Kidney epithelial cell (primary cell): ENCODE measurements around the gene SSR4. TPM values are rescaled to one million over a fixed set of nuclear protein-coding genes. Genes with fewer than 3 reads are reported as not detected.

Experiments used
- DNase-seq: peaks from one replicate; pipeline ENCODE4 v3.0.0-alpha.2; 2010; ENCODE audit warnings: low read depth
- H3K27me3 ChIP-seq: 2 replicates; pipeline ENCODE4 v1.6.0; 2011; ENCODE audit warnings: low read length; ENCODE audit not compliant: control insufficient read depth, insufficient read depth
- H3K36me3 ChIP-seq: 2 replicates; pipeline ENCODE4 v1.5.1; 2011; ENCODE audit warnings: low read length; ENCODE audit not compliant: control insufficient read depth, insufficient read depth
- H3K4me3 ChIP-seq: 2 replicates; pipeline ENCODE4 v1.5.1; 2011; ENCODE audit warnings: low read depth, mild to moderate bottlenecking, control low read depth, low read length
- total RNA-seq: library from RNA; depleted of rRNA; stranded (reverse); fragments of >200 nt; gene quantifications from 2 replicates; pipeline ENCODE4 v1.2.3, GENCODE V29; 2015
- TF ChIP-seq, protein P1 (sequence below): IDR thresholded peaks from 2 replicates; pipeline ENCODE4 v1.5.1; 2011; ENCODE audit warnings: mild to moderate bottlenecking, moderate library complexity, low read length, control low read depth, inconsistent platforms; ENCODE audit not compliant: insufficient read depth, poor library complexity, severe bottlenecking

SSR4 gene
- total RNA-seq, 1 donor from 2014 or later: 300 TPM

DNA sequence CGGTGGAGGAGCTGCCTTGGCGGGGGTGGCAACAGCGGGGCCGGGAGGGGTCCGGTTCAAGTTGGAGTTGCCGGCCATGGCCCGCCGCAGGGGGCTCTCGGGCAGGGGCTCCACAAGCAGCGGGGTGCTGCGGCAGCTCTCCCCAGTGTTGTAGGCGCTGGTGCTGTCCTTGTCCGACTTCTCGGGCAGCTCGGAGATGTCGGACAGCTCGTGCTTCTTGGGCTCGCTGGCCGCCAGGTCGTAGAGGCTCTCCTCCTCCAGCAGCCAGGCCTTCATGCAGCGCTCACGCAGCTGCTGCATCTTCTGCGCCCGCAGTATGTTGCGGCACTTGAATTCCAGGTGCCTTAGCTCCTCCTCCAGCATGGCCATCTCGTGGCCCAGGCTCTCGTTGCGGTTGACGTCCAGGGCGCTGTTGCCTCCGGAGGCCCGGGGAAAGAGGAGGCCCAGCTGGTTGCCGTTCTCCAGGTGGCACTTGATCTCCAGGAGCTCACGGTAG is 9.7 kb downstream of the SSR4 start:
- no peaks in the 10 kb centered on the region for H3K36me3 ChIP-seq
- DNase-seq: no peak
- TF ChIP-seq, protein P1, sequence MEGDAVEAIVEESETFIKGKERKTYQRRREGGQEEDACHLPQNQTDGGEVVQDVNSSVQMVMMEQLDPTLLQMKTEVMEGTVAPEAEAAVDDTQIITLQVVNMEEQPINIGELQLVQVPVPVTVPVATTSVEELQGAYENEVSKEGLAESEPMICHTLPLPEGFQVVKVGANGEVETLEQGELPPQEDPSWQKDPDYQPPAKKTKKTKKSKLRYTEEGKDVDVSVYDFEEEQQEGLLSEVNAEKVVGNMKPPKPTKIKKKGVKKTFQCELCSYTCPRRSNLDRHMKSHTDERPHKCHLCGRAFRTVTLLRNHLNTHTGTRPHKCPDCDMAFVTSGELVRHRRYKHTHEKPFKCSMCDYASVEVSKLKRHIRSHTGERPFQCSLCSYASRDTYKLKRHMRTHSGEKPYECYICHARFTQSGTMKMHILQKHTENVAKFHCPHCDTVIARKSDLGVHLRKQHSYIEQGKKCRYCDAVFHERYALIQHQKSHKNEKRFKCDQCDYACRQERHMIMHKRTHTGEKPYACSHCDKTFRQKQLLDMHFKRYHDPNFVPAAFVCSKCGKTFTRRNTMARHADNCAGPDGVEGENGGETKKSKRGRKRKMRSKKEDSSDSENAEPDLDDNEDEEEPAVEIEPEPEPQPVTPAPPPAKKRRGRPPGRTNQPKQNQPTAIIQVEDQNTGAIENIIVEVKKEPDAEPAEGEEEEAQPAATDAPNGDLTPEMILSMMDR: no peak
- no peaks in the 10 kb centered on the region for H3K27me3 ChIP-seq
- no peak overlapping the region for H3K4me3 ChIP-seq

DNA sequence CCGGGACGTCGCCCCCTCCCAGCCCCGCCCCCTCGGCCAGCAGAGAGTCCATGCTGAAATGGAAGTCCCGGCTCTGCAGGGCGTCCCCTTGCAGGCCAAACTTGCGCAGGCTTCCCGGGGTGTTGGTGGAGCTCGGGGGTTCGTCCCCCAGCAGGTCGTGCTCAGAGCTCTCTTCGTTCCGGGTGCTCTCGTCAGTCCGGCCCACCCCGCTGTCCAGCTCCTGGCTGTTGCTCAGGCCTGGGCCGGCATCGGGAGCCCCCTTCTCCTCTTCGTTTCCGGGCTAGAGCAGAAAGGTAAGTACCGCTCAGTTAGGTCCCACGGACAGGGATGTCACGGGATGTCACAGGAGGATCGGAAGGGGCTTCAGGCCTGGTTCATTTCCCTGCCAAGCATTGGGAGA is 10.2 kb downstream of the SSR4 start:
- no peaks in the 10 kb centered on the region for H3K36me3 ChIP-seq
- no peak overlapping the region for H3K4me3 ChIP-seq
- DNase-seq: no peak
- H3K27me3 ChIP-seq: no peaks in the 10 kb centered on the region
- TF ChIP-seq, protein P1: no peak

DNA sequence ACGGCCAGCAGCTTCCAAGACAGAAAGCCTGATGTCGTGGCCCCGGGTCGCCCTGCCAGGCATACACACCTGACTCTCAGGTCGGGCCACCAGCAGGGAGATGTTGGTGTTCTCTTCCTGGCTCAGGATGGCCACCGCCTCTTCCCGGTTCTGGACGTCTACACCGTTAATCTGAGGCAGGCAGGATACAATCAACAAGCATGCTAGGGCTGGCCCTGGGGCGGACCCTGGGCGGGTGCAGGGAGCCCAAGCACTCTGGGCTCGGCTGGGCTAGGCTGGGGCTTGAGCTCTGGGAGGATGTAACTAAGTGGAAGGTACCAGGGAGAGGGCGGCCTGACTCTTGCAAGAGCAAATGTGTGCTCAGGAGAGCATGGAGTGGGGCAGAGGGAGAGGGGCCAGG is 11.0 kb downstream of the SSR4 start:
- TF ChIP-seq, protein P1: no peak
- Histone ChIP-seq H3K4me3 (no peak overlapping the region), H3K27me3 (no peaks in the 10 kb centered on the region), H3K36me3 (no peaks in the 10 kb centered on the region)
- no peak for DNase-seq

DNA sequence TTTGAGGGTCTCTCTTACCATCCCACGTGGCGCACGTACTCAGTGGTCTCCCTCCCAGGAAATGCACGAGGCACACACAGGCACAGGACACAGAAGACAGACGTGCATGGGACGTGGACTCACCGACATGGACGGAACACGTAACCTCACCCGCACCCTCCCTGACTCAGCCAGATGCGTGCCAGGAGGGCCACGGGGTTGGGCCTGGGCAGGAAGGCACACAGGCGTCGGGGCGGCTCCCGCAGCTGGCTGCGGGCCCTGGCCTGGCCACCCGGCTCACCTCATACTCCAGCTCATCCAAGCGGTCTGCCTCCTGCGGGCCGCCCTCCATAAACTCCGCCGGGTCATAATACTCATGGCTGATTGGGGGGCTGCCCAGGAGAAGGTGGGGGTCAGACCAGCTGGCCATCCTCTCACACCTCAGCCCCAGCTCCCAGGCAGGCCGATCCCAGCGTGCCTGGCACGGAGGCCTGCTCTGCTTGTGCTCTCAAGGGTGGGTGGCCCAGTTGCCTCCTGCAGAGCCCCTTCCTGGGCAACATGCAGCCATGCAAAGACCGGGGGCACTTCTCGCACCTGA is 12.6 kb downstream of the SSR4 start:
- TF ChIP-seq, protein P1: no peak
- Histone ChIP-seq H3K4me3 (no peak overlapping the region), H3K27me3 (no peaks in the 10 kb centered on the region), H3K36me3 (no peaks in the 10 kb centered on the region)
- no peak for DNase-seq

DNA sequence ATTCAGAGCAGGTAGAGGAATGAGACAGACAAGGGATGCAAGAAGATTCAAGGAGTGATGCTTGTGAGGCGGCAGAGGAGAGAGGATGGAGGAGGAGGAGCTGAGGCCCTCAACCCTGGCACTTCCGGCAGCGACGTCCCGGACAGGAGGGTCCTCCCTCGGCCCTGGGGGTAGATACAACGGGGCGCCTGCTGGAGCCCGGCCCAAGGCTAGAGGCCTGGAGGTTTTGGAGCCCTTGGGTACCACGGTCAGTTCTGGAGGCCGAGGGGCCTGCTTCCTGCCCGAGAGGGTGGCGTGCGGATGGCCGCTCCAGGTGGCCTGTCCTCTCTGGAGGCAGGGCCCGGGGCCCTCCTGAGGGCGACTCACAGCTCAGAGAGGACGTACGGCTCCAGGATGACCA is 13.5 kb downstream of the SSR4 start:
- H3K27me3 ChIP-seq: peaks cover 6% of the 10 kb centered on the region
- DNase-seq: no peak
- TF ChIP-seq, protein P1: no peak
- no peak overlapping the region for H3K4me3 ChIP-seq
- H3K36me3 ChIP-seq: no peaks in the 10 kb centered on the region

DNA sequence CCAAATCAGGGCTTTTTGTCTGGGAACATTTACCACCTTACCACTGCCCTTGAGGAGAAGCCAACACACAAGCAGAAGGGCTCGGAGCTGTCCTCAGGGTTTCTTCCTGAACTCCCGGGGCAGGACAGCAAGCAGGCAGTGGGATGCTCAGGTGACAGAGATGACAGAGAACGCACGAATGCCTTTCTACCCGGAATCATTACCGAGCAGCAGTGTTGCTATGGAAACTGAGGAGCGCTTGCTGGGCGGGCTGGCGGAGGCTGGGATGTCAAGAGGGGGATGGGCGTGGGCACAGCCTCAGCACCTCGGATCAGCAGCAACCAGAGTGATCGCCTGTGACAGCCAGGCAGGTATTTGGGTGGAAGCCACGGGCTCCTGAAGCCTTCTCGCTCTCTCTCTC is 17.8 kb downstream of the SSR4 start:
- Histone ChIP-seq H3K27me3 (peaks cover 6% of the 10 kb centered on the region), H3K4me3 (no peak overlapping the region), H3K36me3 (no peaks in the 10 kb centered on the region)
- TF ChIP-seq, protein P1: no peak
- no peak for DNase-seq
